Airway epithelial cell (primary cell): Measurements from ENCODE around the gene MED9. TPM values are rescaled to one million over a fixed set of nuclear protein-coding genes. Genes with fewer than 3 reads are reported as not detected.

Experiments used
- total RNA-seq: library from RNA; depleted of rRNA; stranded (reverse); fragments of >200 nt; gene quantifications from 2 replicates; pipeline ENCODE4 v1.2.3, GENCODE V29; 2015

The MED9 gene, protein sequence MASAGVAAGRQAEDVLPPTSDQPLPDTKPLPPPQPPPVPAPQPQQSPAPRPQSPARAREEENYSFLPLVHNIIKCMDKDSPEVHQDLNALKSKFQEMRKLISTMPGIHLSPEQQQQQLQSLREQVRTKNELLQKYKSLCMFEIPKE
- total RNA-seq: 7.6 and 12.8 TPM in 2 replicates

DNA sequence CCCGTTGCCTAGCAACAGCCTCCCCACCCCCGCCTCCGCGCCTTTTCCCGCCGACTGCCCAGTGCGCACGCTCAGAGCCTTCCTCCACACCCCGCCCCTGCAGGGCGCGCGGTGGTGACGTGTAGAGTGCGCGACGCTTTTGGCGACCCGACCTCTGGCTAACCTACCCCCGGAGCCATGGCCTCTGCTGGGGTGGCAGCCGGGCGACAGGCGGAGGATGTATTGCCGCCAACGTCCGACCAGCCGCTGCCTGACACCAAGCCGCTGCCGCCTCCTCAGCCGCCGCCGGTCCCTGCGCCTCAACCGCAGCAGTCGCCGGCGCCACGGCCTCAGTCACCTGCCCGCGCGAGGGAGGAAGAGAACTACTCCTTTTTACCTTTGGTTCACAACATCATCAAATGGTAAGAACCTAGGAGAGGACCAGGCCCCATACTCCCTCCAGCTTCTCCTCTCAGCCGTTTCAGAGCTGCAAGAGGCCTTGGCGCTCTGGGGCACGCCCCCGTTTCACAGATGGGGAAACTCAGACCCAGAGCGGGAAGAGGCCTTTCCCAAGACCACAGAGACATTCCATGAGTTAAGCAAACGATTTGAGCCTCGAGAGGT is at the start of gene MED9:
MED9 (plus strand) TSS at position 136 of the 603 bp plus-strand sequence; CDS start at position 178, 42 bp downstream.

DNA sequence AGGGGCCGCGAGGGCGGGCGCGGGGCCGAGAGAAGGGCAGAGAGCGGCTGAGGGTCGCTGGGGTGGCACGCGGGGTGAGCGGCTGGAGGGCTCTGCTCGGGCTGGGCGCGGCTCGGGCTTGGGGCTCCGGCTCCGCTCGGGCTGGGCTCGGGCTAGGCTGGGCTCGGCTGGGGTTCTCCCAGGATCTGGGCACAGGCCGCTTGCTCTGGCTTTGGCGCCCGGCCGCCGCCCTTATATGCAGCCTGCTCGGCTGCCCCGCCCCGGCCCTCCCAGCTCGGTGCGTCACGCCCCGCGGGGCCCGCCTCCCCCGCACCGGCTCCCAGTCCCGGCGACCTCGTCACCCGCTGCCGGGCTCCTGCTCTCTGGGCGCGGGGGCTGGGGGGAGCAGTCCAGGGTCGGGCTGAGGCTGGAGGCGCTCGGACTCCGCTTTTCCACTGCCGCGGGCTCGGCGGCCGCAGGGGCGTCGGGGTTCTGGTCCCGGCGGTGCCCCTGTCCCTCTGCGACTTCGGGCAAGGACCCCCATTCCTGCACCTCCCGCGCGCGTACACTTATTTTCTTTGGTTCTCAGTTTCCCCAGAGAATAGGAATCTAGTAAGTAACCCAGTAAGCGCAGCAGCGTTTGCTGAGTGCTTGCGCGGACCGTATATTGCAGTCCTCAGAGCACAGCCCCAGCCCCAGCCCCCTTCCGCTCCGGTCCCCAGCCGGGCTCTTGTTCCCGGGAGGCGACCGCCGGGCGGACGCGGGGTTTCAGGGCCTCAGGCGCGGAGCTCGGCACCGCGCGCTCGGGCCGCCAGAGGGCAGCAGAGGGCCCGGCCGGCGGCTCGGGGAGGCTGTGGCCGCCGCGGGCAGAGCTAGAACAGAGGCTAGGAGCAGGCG is 19.6 kb downstream of the MED9 start, which contains the start of gene RASD1:
RASD1 (minus strand) TSS at position 207 of the 876 bp plus-strand sequence. CDS start 214 bp downstream, outside the sequence.

Other genes starting within 250 kb of the MED9 start
- gene FLCN, start 239.8 kb upstream of the MED9 start, total RNA-seq: 9.1 and 13.5 TPM in 2 replicates
- 86.4 and 91.1 TPM in 2 replicates for gene COPS3, start 195.8 kb upstream of the MED9 start, total RNA-seq
- gene NT5M, start 173.6 kb upstream of the MED9 start, total RNA-seq: 0.14 and 2.1 TPM in 2 replicates
- 0.42 and 0.85 TPM in 2 replicates for gene RASD1, start 19.4 kb downstream of the MED9 start, total RNA-seq
- gene PEMT, start 114.7 kb downstream of the MED9 start, total RNA-seq: 47.5 and 60.9 TPM in 2 replicates
- gene RAI1, start 204.5 kb downstream of the MED9 start, total RNA-seq: 26.7 and 35.2 TPM in 2 replicates